CD4-positive, alpha-beta T cell treated with Interleukin-17A for 1 hour (primary cell): ENCODE measurements around the gene SLC27A4.
"Not testable (repeated sequence)": the region's sequence is repeated elsewhere in the genome, so short reads cannot be mapped to it uniquely, and the experiment has no call there.

Experiments
- DNase-seq: peaks from one replicate; pipeline ENCODE4 v3.0.0-alpha.2; 2020

Gene SLC27A4

DNA sequence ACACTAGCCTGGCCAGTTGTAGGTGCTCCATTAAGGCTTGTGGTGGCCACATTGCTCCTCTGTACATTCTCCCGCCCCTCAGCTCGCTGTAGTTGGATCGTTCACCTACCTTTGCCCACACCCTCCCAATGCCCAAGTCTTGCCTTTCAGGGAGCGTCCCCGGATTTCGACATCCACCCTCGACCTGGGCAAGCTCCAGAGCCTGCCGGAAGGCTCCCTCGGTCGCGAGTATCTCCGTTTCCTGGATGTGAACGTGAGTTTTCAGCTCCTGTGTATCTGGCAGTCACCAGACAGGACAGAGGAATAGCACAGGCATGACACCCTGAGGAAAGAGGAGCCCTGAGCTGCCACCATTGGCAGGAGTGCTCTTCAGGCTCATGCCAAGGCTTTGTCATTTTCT, 14.7 kb upstream of the SLC27A4 start:
- no peak for DNase-seq

DNA sequence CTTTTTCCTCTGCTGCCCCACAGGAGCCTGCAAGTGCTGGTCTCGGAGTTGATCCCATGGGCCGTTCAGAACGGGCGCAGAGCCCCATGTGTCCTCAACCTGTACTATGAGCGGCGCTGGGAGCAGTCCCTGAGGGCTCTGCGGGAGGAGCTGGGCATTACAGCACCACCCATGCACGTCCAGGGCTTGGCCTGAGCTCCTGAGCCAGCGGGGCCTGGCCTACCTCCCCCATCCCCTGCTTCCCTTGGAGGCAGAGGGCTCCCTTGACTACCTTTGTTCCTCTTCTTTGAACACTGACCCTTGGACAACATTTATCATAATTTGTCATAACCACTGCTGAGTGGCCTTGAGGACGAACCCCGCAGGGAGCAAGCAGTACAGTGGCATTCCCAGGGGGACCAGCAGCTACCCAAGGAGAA, 6.9 kb upstream of the SLC27A4 start:
- DNase-seq, result no peak

DNA sequence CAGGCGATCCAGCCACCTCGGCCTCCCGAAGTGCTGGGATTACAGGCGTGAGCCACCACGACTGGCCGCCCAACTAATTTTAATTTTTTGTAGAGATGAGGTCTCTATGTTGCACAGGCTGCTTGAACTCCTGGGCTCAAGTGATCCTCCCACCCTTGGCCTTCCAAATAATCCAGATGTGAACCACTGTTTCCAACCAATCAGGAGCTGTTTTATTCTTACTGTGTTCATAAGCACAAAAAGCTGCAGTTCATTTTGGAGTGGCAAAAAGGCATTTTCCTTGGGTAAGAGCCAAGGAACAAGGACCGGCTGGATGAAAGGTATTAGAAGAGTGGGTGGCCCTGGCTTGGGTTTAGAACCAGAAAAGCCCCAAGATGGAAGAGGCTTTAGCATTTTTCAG, 5.2 kb upstream of the SLC27A4 start:
- DNase-seq, result no peak

DNA sequence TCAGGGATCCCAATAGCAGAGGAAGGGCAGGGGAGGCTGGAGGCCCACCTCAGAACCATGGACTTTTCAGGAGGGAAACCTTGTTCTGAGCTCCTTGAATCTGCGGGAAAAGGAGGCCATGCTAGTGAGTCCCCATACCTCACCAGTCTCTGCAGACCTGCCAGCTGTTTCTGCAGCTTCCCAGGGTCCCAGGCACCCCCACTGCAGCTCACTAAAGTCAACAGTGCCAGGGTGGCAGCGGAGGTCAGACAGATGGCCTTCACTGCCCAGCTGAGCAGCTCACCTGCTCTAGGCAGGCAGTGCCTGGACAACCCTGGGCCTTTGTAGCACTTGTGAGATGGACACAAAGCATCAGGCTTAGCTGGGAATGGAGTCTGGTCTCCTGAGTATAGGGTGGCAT, 4.4 kb upstream of the SLC27A4 start:
- no peak for DNase-seq

DNA sequence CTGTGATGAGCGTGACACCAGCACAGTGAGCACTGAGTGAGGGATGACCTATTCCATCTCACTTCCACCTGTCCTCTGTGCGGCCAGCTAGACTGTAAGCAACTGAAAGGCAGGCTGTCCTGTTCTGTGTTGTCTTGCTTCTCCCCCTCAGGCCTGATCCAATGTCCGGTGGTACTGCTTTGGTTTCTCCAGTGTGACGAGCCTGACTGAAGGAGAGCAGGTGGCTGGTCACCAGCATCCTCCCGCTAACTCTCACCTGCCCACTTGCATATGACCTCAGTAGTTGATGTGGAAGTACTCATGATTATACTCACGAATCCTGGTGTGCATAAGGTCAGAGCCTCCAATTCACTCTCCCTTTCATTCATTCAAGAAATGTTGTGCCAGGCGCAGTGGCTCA, 2.4 kb upstream of the SLC27A4 start:
- DNase-seq, result no peak

DNA sequence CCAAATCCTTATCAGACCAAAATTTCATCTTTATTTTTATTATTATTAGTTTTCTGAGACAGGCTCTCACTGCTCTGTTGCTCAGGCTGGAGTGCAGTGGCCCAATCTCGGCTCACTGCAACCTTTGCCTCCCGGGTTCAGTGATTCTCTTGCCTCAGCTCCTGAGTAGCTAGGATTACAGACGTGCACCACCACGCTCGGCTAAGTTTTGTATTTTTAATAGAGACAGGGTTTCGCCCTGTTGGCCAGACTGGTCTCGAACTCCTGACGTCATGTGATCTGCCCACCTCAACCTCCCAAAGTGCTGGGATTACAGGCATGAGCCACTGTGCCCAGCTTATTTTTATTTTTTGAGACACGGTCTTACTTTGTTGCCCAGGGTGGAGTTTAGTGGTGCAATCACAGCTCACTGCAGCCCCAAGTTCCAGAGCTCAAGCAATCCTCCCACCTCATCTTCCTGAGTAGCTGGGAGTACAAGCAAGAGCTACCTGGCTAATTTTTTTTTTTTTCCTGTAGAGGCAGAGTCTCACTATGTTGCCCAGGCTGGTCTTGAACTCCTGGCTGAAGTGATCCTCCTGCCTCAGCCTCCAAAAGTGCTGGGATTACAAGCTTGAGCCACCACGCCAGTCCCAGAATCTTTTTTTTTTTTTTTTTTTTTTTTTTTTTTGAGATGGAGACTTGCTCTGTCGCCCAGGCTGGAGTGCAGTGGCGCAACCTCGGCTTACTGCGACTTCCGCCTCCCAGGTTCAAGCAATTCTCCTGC, 1.3 kb upstream of the SLC27A4 start:
- not testable (repeated sequence) for DNase-seq

DNA sequence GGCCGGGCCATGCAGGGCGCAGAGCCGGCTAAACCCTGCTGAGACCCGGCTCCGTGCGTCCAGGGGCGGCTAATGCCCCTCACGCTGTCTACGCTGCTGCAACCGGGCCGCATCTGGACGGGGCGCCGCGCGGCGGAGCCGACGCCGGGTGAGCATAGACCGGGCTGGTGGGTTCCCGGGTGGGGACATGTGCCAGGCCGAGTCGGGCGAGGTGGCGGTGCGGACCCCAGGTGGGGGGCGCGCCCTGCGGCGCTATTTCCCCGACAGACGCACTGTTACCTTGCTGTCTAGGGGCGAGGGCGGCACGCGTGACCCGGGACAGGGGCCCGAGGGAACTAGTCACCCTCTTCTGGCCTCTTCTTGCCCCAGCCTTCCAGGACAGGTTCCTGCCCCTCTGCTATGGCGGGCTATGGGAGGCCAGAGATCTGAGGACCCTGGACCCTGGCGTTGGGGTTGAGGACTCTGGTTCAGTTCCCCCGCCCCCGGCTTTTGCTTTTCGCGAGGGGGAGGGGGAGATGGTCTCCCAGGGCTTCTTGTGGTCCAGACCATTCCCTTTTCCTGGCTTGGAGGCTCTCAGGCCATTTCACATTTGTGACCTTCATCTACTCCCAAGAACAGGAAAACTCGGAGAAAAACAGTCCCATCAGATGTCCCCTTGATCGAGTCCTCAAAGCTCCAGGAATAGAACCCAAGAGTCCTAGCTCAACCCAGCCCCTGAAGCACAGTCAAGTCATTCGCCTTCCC, 536 bp downstream of the SLC27A4 start:
- DNase-seq, result no peak

DNA sequence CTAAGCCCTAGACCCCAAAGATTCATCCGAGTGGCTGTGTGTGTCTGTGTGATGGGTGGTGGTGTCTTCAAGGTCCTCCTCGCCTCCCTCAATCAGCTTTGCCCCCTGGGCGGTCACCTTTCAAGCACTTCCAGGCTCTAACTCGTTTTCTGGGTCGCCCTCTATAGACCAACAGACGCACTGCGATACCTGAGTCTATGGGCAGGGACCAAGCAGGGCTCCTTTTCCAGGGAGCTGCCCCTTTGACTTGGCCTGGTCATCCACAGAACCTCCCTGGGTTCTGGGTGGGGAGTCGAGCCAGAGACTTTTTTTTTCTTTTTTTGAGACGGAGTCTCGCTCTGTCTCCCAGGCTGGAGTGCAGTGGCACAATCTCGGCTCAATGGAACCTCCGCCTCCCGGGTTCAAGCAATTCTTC, 1.1 kb downstream of the SLC27A4 start:
- DNase-seq, result peak; percentile 81

DNA sequence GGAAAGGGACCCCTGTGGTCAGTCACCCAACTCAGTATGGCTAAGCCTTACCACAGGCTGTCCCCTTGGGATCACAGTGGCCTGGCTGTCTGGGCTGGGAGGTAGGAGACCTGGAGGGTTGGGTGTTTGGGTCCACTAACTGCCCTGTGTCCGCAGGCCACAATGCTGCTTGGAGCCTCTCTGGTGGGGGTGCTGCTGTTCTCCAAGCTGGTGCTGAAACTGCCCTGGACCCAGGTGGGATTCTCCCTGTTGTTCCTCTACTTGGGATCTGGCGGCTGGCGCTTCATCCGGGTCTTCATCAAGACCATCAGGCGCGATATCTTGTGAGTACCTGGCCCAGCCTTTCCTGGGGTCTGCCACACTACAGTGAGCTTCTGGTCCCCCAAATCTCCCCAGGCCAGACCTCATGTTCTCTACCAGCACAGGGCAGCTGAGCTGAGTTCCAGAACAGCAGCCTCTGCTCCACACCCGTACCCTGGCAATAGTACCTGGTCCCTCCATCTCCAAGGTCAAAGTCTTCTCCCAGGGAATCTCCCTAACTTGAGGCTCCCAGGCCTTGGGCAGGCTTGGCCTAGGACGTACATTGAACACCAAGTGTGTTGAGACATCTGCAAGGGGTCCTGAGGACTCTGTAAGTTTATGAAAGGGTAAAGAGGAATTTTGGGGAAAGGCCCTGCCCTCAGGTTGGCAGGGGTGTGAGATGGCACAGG, 2.8 kb downstream of the SLC27A4 start:
- DNase-seq, result no peak

DNA sequence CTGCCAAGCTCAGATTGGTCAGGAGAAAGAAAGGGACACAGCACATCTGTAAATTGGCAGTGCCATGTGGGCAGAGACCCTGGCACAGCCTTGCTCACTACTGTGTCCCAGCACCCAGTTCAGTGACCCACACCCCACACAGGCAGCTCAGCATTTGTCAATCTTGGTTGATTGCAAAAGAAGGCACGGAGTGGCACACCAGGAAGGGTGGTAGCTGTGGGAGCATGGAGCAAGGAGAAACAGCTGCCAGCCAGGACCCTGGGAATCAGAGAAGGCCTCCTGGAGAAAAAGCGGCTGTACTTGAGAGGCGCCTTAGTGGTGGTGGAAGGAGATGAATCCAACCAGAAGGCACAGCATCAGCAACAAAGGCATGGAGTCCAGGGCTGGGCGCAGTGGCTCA, 3.5 kb downstream of the SLC27A4 start:
- no peak for DNase-seq

DNA sequence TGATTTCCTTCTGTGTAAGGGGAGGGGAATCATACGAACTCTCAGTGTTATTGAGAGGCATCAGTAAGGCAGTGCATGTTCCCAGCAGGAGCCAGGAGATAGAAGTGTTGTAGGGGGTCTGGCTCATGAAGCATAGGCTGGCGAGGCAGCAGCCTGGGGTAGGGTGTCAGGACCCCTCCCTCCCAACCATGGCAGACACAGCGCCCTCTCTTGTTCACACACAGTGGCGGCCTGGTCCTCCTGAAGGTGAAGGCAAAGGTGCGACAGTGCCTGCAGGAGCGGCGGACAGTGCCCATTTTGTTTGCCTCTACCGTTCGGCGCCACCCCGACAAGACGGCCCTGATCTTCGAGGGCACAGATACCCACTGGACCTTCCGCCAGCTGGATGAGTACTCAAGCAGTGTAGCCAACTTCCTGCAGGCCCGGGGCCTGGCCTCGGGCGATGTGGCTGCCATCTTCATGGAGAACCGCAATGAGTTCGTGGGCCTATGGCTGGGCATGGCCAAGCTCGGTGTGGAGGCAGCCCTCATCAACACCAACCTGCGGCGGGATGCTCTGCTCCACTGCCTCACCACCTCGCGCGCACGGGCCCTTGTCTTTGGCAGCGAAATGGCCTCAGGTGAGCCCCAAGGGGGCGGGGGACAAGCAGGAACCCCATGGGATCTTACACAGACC, 4.7 kb downstream of the SLC27A4 start:
- DNase-seq, result no peak

DNA sequence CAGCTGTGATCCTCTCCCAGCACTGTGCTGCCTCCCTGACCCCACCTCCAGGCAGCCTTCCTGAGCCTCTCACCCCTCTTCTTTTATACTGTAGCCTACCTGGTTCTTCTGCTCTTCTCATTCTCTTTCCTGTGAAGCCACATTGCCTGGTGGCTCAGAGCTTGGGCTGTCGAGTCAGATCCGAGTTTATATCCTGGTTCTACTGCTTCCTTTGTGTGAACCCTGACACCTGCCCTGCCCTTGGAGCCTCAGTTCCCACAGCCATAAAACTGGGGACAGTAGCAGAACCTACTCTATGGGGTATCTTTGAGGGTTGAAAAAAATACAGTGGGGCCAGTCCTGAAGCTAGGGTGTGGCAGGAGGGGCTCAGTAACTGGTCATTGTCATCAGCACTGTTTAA, 8.8 kb downstream of the SLC27A4 start:
- no peak for DNase-seq

DNA sequence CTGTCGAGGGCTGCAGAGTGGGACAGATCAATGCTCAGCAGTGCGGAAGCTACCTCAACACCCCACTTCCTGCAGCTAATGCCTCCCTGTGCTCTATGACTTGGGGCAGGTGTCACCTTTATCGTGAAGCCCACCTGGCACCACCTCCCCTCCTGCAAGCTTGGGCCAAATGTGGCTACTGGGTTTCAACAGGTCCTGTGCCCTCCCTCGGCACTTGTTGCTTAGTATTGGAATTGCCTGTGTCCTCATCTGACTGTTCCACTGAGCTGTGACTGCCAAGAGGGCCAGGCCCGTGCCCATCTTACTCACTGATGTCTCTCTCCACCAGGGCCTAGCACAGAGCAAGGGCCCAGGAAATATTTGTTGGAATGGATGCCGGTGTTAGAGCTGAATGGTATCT, 9.4 kb downstream of the SLC27A4 start:
- DNase-seq, result no peak

DNA sequence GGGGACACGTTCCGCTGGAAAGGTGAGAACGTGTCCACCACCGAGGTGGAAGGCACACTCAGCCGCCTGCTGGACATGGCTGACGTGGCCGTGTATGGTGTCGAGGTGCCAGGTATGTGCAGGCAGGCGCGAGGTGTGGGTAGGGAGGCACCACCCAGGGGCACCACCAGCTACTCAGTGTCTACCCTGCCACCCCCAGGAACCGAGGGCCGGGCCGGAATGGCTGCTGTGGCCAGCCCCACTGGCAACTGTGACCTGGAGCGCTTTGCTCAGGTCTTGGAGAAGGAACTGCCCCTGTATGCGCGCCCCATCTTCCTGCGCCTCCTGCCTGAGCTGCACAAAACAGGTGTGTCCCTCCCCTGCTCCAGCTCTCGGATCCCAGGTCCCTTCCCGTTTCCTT, 15.1 kb downstream of the SLC27A4 start:
- DNase-seq, result no peak

DNA sequence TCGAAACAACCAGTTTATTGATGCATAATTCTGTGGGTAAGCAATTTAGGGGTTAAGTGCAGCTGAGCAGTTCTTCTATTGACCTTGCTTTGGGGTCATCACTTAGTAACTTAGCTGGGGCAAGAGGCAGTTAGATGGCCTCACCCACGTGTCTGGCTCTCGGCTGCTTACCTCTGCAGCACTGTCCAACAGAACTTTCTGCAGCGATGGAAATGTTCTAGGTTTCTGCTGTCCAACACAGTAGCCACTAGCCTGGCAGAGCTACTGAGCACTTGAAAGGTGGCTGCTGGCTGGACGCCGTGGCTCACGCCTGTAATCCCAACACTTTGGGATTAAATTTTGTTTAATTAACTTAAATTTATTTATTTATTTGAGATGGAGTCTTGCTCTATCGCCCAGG, 17.8 kb downstream of the SLC27A4 start:
- DNase-seq, result no peak

DNA sequence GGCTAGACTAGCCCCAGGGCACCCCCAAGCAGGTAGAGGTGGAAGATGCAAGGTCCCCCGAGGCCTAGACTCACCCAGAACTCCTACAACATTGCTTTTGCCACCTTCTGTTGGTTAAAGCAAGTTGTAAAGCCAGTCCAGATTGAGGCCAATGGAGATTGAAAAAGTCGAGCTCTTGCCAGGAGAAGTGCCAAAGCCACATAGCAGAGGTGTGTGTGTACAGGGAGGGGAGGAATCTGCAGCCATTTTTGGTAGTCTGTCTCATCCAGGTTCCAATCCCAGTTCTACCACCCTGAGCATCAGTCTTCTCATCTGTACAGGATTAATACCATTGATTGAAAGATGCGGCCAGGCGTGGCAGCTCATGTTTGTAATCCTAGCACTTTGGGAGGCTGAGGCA, 18.5 kb downstream of the SLC27A4 start:
- no peak for DNase-seq

DNA sequence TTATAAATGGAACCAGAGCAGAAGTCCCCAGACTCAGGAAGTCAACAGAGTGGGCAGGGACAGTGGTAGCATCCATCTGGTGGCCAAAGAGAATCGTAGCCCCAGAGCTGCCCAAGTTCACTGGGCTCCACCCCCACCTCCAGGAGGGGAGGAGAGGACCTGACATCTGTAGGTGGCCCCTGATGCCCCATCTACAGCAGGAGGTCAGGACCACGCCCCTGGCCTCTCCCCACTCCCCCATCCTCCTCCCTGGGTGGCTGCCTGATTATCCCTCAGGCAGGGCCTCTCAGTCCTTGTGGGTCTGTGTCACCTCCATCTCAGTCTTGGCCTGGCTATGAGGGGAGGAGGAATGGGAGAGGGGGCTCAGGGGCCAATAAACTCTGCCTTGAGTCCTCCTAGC, 20.5 kb downstream of the SLC27A4 start:
- DNase-seq, result no peak

DNA sequence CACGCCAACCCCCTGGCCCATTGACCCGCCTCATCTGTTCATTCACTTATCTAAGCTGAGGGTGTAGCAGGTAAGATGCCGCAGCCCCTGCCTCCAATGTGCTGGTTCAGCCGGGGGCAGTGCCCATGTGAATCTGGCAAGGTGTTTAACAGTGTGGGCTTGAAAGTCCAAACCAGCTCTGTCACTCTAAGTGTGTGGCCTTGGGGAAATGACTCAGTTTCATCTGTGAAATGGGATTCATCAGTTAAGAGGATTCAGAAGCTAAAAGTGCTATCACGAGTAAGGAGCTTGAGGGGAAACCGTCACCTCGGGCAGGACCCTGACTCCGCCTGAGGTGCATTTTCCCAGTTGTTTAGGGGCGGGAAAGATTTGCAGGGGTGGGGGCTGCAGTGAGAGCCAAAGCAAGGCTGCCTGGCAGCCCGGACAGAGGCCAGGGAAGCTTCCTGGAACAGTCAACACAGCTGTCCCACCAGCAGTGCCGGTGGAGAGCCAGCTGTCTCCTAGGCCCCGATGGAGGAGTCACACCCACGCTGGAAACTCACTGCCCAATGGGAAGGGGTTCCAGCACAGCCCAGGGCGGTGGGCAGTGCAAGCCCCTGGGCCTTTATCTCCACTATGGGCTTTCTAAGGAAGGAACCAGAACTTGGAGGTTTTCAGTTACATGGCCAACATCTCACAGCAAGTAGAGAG, 21.1 kb downstream of the SLC27A4 start:
- DNase-seq, result no peak

DNA sequence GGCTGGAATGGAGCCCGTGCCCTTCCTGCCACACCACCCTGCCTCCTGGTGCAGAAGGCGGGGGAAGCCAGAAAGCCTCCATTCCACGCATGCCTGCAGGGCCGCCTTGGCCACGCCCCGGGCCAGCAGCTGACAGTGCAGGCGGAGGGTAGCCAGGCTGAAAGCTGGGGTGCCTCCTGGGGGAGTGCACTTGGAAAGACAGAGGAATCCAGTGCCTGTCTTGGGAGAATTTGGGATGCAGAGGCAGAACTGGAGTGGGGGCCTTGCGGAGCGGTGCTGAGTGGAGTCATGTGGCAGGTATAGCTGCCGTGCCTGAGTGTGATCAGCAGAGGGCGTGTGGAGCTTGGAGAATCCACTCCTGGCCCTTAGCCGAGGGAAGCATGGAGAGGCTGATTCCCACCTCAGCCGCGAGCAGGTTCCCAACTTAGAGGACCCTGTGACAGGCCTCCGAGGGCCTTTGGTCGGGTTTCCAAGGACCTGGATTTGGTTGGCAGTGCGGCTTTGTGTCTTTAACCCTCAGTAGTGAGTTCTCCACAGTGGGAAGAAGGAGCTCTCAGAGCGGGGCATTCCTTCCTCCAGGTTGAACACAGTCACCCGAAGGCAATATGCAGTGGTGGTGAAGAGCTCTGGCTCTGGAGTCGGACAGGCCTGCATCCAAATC, 21.8 kb downstream of the SLC27A4 start:
- DNase-seq, result peak; percentile 74

DNA sequence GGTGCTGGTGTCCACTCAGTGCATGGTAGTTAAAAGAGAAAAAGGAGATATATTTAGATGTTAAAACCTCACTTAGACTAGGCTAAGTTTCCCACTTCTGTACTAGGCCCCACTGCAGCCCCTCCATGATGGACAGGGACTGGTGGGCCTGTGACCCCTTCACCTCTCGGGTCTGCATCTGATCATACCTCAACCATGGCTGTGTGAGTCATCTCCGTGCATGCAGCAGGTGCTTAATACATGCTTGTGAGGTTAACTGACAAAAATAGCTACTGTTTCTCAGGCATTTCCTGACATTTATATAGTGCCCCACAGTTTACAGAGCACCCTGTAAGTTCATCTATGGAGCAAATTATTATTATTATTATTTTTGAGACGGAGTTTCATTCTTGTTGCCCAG, 22.4 kb downstream of the SLC27A4 start:
- no peak for DNase-seq

DNA sequence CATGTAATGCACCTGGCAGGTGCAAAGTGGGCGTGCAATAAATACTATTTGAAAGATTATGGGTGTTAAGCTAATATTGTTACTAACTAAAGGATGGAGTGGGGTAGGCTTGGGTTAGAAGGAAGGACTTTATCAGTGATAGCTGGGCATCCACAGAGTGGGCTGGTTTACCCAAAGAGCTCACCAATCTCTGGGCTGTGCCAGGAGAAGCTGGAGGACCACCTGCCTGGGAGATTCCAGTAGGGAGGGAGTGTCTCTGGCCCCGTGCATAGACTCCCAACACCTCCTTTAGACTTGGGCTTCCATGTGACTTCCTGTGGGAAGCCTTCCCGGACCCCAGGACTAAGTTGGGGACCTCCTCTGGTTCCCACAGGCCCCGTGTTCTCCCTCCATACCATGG, 25.2 kb downstream of the SLC27A4 start:
- no peak for DNase-seq

DNA sequence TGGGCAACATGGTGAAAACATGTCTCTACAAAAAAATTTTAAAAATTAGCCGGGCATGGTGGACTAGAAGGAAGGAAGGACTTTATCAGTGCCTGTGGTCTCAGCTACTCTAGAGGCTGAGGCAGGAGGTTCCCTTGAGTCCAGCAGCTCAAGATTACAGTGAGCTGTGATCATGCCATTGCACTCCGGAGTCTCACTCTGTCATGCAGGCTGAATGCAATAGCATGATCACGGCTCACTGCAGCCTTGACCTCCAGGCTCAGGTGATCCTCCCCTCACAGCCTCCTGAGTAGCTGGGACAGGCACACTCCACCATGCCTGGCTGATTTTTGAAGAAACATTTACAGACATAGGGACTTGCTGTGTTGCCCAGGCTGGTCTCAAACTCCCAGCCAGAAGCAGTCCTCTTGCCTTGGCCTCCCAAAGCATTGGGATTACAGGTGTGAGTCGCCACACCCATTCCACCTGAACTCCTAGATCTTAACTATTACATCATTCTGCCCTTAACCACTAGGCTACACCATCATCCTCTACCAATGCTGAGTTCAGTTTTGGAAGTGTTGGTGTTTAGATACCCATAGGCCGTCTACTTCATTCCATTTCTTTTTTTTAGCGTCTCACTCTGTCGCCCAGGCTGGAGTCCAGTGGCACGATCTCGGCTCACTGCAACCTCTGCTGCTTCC, 28.8 kb downstream of the SLC27A4 start:
- DNase-seq, result no peak
